ENCODE data around the gene ARID1B. TPM values are rescaled to one million over a fixed set of nuclear protein-coding genes. Genes with fewer than 3 reads are reported as not detected.

The ARID1B gene
- total RNA-seq, 1 experiment from 2014 or later = 91.7 TPM

DNA sequence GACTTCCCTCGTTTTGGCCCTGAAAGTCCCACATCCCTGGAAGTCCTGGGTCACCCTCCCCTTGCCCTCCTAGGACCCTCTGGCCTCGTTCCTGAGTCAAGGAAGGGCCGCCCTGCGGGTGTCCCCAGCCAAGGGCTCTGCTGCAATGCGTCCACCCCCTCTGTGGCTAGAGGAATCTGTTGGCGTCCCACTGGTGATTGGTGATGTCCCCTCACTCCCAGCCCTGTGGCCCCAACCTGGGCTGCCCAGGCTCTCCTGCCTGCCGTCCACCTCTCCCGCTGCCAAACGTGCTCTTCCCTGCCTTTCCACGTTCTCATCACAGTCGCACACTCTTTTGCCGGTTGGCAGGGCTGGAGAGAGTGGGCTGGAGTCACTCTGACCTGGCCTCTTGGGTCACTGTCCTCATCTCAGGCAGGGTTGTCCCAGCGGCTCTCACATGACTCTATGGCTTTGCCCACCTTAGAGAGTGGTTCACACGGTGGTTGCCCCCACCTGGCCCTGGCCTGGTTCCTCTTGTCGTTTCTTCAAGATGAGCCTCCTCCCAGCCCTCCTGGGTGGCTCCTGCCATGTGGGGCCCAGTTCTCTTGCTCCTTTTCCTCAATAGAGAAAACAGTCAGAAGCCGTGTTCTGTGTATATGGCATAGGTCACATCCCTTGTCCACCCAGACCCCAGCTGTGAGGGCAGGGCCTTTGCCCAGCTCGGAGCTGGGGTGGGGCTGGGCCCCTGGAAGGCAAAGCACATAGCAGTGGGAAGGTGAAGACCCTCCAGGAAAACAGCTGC is 445.2 kb downstream of the ARID1B start:
- no peaks in the 10 kb centered on the region for H3K9me3 ChIP-seq (ENCODE audit: control insufficient read depth, insufficient read depth, low read depth, low read length)
- intact Hi-C loops (cut with micrococcal nuclease; ENCODE audit: unreplicated experiment) (no loop called here), in situ Hi-C loops (cut with HindIII; ENCODE audit: low pct_unique_long_range_greater_than_20kb, low sequenced_read_pairs) (no loop called here)
- H3K4me3 ChIP-seq (ENCODE audit: low read depth in 2 of 2, low read length in 2 of 2) = no peak overlapping the region
- no TSS peak for BruUV-seq (replicated peaks)
- no peaks in the 10 kb centered on the region for H3K36me3 ChIP-seq (ENCODE audit: control insufficient read depth, insufficient read depth, low read length)
- DNase-seq (ENCODE audit: low read depth, low spot score) (no peak), ATAC-seq (no peak)
- ChIA-PET CTCF (no interaction called here), POLR2A (interaction anchor here (0.8 kb wide), 1 partner anchor 51 kb away, joined by 6 read pairs; no protein-coding TSS in a partner anchor)
- H3K27me3 ChIP-seq (ENCODE audit: control insufficient read depth, insufficient read depth, low read length) = no peaks in the 10 kb centered on the region
- H3K27ac ChIP-seq (ENCODE audit: low read length) = no peak overlapping the region
- TF ChIP-seq SIN3A (IDR thresholded peaks at IDR 0.05; ENCODE audit: borderline replicate concordance, insufficient read depth, low read depth, low read length) (no peak), POLR2AphosphoS5 (IDR thresholded peaks at IDR 0.05; ENCODE audit: low read depth, low read length) (no peak), TCF7L2 (IDR thresholded peaks at IDR 0.05; ENCODE audit: low read depth, low read length) (no peak)
- TF ChIP-seq, protein P1, sequence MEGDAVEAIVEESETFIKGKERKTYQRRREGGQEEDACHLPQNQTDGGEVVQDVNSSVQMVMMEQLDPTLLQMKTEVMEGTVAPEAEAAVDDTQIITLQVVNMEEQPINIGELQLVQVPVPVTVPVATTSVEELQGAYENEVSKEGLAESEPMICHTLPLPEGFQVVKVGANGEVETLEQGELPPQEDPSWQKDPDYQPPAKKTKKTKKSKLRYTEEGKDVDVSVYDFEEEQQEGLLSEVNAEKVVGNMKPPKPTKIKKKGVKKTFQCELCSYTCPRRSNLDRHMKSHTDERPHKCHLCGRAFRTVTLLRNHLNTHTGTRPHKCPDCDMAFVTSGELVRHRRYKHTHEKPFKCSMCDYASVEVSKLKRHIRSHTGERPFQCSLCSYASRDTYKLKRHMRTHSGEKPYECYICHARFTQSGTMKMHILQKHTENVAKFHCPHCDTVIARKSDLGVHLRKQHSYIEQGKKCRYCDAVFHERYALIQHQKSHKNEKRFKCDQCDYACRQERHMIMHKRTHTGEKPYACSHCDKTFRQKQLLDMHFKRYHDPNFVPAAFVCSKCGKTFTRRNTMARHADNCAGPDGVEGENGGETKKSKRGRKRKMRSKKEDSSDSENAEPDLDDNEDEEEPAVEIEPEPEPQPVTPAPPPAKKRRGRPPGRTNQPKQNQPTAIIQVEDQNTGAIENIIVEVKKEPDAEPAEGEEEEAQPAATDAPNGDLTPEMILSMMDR (IDR thresholded peaks at IDR 0.05) = no peak
- TF ChIP-seq, protein P2, sequence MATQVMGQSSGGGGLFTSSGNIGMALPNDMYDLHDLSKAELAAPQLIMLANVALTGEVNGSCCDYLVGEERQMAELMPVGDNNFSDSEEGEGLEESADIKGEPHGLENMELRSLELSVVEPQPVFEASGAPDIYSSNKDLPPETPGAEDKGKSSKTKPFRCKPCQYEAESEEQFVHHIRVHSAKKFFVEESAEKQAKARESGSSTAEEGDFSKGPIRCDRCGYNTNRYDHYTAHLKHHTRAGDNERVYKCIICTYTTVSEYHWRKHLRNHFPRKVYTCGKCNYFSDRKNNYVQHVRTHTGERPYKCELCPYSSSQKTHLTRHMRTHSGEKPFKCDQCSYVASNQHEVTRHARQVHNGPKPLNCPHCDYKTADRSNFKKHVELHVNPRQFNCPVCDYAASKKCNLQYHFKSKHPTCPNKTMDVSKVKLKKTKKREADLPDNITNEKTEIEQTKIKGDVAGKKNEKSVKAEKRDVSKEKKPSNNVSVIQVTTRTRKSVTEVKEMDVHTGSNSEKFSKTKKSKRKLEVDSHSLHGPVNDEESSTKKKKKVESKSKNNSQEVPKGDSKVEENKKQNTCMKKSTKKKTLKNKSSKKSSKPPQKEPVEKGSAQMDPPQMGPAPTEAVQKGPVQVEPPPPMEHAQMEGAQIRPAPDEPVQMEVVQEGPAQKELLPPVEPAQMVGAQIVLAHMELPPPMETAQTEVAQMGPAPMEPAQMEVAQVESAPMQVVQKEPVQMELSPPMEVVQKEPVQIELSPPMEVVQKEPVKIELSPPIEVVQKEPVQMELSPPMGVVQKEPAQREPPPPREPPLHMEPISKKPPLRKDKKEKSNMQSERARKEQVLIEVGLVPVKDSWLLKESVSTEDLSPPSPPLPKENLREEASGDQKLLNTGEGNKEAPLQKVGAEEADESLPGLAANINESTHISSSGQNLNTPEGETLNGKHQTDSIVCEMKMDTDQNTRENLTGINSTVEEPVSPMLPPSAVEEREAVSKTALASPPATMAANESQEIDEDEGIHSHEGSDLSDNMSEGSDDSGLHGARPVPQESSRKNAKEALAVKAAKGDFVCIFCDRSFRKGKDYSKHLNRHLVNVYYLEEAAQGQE (IDR thresholded peaks at IDR 0.05; ENCODE audit: insufficient read depth in 1 of 2, low read depth in 2 of 2, low read length in 1 of 2) = no peak
- peaks cover 3% of the 10 kb centered on the region; the same call in 1 of the 2 replicates for H3K4me1 ChIP-seq (ENCODE audit: control insufficient read depth, insufficient read depth, low read length)

DNA sequence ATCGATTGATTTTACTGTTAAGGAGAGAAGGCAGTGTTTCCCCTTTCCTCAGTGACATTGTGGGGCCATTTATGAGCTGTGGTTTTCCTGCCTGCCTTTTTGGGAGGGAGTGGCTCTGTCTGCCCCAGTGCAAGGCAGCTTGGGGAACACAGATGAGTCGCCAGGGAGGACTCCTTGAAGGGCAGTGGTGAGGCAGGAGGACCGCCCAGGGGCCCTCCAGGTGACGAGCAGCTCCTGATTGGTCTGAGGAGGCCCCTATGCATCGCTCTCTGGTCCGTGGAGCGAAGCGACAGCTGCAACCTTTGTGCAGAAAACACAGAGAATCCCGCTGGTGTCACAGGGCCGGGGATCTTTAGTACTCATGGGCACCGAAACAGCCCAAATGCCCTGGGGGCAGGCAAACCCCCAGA is 445.8 kb downstream of the ARID1B start:
- no TSS peak for BruUV-seq (replicated peaks)
- in situ Hi-C loops (cut with HindIII; ENCODE audit: low pct_unique_long_range_greater_than_20kb, low sequenced_read_pairs) (no loop called here), intact Hi-C loops (cut with micrococcal nuclease; ENCODE audit: unreplicated experiment) (no loop called here)
- H3K36me3 ChIP-seq (ENCODE audit: control insufficient read depth, insufficient read depth, low read length) = no peaks in the 10 kb centered on the region
- no peak for ATAC-seq
- no peak overlapping the region for H3K27ac ChIP-seq (ENCODE audit: low read length)
- DNase-seq (ENCODE audit: low read depth, low spot score) = no peak
- ChIA-PET CTCF (no interaction called here), POLR2A (interaction anchor here (0.8 kb wide), 1 partner anchor 50 kb away, joined by 6 read pairs; no protein-coding TSS in a partner anchor)
- no peak overlapping the region for H3K4me3 ChIP-seq (ENCODE audit: low read depth in 2 of 2, low read length in 2 of 2)
- H3K9me3 ChIP-seq (ENCODE audit: control insufficient read depth, insufficient read depth, low read depth, low read length) = no peaks in the 10 kb centered on the region
- TF ChIP-seq SIN3A (IDR thresholded peaks at IDR 0.05; ENCODE audit: borderline replicate concordance, insufficient read depth, low read depth, low read length) = no peak
- TF ChIP-seq POLR2AphosphoS5 (IDR thresholded peaks at IDR 0.05; ENCODE audit: low read depth, low read length) = no peak
- TF ChIP-seq, protein P1 (IDR thresholded peaks at IDR 0.05) = no peak
- TF ChIP-seq, protein P2 (IDR thresholded peaks at IDR 0.05; ENCODE audit: insufficient read depth in 1 of 2, low read depth in 2 of 2, low read length in 1 of 2) = no peak
- TF ChIP-seq TCF7L2 (IDR thresholded peaks at IDR 0.05; ENCODE audit: low read depth, low read length) = no peak
- peaks cover 3% of the 10 kb centered on the region; the same call in 1 of the 2 replicates for H3K4me1 ChIP-seq (ENCODE audit: control insufficient read depth, insufficient read depth, low read length)
- H3K27me3 ChIP-seq (ENCODE audit: control insufficient read depth, insufficient read depth, low read length) = no peaks in the 10 kb centered on the region
